Type B pancreatic cell (in vitro differentiated cells): ENCODE results near the gene PITPNB. TPM values are rescaled to one million over a fixed set of nuclear protein-coding genes. Genes with fewer than 3 reads are reported as not detected.

Experiments used
- DNase-seq: peaks from one replicate; pipeline ENCODE4 v3.0.0; 2021; ENCODE audit warnings: mixed read lengths; ENCODE audit not compliant: unreplicated experiment; ENCODE audit errors: extremely low spot score
- H3K27ac Mint-ChIP-seq: 2 replicates; pipeline ENCODE4 v1.8.0; 2021; ENCODE audit warnings: mild to moderate bottlenecking, mixed read lengths
- H3K27me3 Mint-ChIP-seq: 2 replicates; pipeline ENCODE4 v1.8.0; 2021; ENCODE audit warnings: mixed read lengths
- H3K36me3 Mint-ChIP-seq: 2 replicates; pipeline ENCODE4 v1.8.0; 2021; ENCODE audit warnings: mixed read lengths
- H3K4me1 Mint-ChIP-seq: one replicate; pipeline ENCODE4 v1.8.0; 2021; ENCODE audit warnings: mixed read lengths; ENCODE audit not compliant: unreplicated experiment
- H3K4me3 Mint-ChIP-seq: 2 replicates; pipeline ENCODE4 v1.8.0; 2021; ENCODE audit warnings: mild to moderate bottlenecking, mixed read lengths
- H3K9me3 Mint-ChIP-seq: 2 replicates; pipeline ENCODE4 v1.8.0; 2021; ENCODE audit warnings: mixed read lengths
- total RNA-seq: library from RNA; stranded (reverse); gene quantifications from 2 replicates; pipeline ENCODE4 v1.2.1, GENCODE V29; 2021; ENCODE audit warnings: low replicate concordance
- TF ChIP-seq, protein P1 (sequence below): fragments of 200-600 bp; sonication (generic); conservative IDR thresholded peaks from 2 replicates; pipeline ENCODE4 v1.5.0; 2021; ENCODE audit warnings: antibody characterized with exemption, mild to moderate bottlenecking

PITPNB gene
- total RNA-seq, 1 donor from 2014 or later = 73.2 TPM

DNA sequence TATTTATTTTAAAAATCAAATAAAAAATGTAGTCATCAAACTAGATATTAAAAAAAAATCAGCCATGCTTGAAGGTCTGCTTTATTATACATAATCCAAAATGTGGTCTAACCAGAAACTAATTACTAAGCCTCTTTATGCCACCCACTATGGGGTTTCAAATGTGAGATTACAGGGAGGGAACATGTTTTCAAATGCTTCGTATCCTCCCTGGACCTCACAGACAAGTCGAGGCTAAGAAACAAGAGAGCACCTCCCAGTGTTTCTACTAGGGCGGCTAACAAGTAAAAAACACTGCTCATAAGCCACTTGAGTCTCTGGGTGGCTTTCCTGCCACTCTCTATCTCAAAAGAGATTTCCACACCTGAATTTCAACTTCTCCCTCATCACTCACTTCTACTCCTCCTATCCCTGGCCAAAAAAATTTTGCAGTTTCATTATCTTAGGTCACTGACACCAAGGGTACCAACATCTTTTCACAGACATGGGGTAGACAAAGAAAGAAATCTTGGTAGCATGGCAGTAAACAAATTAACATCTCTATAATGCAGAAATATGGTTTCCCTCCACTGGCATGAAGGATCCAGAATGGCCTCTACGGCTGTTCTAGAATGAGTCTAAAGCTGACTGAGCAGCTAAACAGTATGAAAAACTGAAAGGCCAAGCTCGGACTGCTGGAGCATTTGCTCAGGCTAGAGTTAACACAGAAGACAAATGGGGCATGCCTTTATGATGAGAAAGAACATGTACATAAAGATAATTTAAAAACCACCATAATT is 50.9 kb downstream of the PITPNB start:
- Mint-ChIP-seq H3K9me3 (no peaks in the 10 kb centered on the region), H3K4me1 (peaks cover 66% of the 10 kb centered on the region), H3K36me3 (peaks cover 28% of the 10 kb centered on the region), H3K27ac (peak overlapping the region; percentile 16), H3K4me3 (no peak overlapping the region), H3K27me3 (no peaks in the 10 kb centered on the region)
- no peak for DNase-seq
- TF ChIP-seq, protein P1, sequence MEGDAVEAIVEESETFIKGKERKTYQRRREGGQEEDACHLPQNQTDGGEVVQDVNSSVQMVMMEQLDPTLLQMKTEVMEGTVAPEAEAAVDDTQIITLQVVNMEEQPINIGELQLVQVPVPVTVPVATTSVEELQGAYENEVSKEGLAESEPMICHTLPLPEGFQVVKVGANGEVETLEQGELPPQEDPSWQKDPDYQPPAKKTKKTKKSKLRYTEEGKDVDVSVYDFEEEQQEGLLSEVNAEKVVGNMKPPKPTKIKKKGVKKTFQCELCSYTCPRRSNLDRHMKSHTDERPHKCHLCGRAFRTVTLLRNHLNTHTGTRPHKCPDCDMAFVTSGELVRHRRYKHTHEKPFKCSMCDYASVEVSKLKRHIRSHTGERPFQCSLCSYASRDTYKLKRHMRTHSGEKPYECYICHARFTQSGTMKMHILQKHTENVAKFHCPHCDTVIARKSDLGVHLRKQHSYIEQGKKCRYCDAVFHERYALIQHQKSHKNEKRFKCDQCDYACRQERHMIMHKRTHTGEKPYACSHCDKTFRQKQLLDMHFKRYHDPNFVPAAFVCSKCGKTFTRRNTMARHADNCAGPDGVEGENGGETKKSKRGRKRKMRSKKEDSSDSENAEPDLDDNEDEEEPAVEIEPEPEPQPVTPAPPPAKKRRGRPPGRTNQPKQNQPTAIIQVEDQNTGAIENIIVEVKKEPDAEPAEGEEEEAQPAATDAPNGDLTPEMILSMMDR = no peak

DNA sequence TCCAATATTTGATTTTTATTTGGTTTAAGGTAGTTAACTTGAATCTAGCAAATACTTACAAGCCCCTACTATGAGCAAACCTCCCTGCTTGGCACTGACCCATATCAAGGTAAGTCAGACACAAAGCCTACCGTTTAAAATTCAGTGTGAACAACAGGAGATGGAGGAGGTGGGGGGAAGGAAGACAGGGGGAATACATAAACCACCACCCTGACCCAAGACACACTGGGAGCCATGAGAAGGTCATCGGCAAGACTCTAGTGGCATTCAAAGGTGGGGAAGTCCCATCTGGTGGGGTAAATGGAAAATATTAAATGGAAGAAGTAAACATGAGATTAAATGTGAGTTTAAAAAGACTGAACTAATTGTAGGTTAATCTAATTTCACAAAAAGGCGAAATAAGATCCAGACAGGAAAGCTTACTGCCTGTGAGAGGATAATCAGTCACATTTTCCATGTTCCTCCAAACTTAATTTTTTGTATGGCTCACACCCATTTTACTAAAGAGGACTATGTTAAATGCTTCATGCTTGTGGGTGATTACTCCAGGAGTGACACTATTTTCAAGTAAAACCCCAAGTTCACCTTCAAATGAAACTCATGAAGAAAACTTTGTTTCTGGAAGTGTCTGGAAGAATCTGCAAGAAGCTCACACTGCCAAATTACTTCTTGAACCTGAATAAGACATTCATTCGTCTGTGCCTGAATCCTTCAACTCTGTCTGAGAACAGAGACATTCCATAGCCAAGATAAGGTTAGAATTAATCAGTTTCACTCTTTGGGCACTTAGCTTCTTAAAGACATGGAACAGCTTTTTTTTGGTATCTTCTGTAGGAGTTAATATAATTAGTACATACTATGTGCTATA is 51.7 kb downstream of the PITPNB start:
- no peak for DNase-seq
- TF ChIP-seq, protein P1 = no peak
- H3K4me3 Mint-ChIP-seq = no peak overlapping the region
- H3K27ac Mint-ChIP-seq = peak overlapping the region; percentile 25
- peaks cover 28% of the 10 kb centered on the region for H3K36me3 Mint-ChIP-seq
- H3K9me3 Mint-ChIP-seq = no peaks in the 10 kb centered on the region
- H3K27me3 Mint-ChIP-seq = no peaks in the 10 kb centered on the region
- peaks cover 67% of the 10 kb centered on the region for H3K4me1 Mint-ChIP-seq

DNA sequence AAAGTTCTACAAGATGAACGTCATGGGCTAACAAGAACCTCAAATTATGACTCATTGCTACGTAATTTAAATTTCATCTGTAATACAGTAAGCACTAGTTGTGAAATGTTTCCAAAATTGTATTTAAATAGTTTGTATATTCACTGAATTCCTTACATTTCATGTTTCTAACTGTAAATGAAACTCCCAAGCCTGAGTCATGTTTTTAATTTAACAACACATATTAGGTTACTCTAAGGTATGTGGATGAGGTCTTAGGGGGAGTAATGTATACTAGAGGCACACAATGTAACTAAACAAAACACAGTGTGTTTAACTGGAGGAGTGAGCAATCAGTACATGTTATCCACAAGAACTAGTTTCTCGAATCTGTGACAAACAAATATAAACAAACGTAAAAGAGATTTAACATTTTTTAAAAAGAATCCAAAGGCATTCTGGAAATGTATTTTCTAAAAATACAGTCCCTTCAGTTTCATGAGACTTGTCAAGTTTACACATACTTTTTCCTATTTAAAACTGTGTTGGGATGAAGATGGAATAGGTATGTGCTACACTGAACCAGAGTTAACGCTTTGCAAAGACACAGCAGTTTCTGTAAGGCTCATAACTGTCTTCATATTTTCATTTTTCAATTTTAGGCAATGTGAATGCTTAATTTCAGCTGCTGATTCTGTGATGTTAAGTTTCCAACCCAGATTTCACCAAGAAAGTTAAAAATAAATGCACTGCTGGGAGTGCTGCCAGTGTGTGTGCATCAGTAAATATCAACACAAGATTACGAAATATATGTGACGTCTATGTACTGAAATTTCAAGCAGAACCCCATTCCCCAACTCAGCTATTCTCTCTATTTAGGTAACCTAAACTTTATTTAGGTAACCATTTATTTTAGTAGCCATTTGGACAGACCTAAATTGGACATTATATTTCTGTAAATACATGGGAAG is 52.6 kb downstream of the PITPNB start:
- TF ChIP-seq, protein P1 = no peak
- Mint-ChIP-seq H3K4me1 (peaks cover 67% of the 10 kb centered on the region), H3K4me3 (no peak overlapping the region), H3K36me3 (peaks cover 23% of the 10 kb centered on the region), H3K9me3 (no peaks in the 10 kb centered on the region), H3K27ac (peak overlapping the region; percentile 71), H3K27me3 (no peaks in the 10 kb centered on the region)
- DNase-seq = no peak

DNA sequence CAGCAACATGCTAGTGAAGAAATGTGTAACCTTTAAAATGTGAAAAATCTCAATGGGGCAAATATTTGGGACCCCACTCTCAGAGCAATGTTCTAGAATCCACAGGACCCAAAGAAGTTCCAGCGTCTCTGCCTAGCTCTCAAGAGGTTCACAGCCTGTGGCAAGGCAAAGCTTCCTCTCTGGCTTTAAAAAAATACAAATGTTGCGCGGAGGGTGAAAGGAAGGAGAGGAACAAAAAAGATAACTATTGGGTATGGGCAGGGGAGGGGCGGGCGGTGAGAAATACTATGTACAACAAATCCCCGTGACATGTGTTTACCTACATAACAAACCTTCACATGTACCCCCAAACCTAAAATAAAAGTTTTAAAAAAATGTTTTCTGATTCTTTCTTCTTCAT is 53.6 kb downstream of the PITPNB start:
- Mint-ChIP-seq H3K36me3 (peaks cover 18% of the 10 kb centered on the region), H3K9me3 (no peaks in the 10 kb centered on the region), H3K4me1 (peaks cover 63% of the 10 kb centered on the region), H3K27me3 (no peaks in the 10 kb centered on the region), H3K4me3 (no peak overlapping the region), H3K27ac (peak overlapping the region; percentile 71)
- no peak for DNase-seq
- TF ChIP-seq, protein P1 = no peak

DNA sequence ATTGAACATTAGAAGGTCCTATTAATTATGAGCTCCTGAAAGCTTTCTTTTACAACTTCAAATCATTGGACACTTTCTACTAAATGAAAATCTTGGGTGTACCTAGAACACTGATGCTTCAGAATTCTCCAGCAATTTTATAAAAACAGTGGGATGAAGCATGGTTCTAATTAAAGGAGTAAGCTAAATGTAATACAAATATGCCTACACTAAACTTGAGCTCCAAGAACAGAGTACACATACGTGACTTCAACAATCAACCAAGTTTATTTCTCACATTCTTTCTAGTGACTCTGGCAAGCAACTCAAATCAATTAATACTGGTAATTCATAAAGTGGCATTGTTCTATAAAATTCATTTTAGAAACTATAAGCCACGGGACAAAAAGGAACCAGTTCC is 55.5 kb downstream of the PITPNB start:
- H3K9me3 Mint-ChIP-seq = no peaks in the 10 kb centered on the region
- H3K4me1 Mint-ChIP-seq = peaks cover 46% of the 10 kb centered on the region
- TF ChIP-seq, protein P1 = no peak
- H3K27ac Mint-ChIP-seq = no peak overlapping the region
- no peak for DNase-seq
- H3K36me3 Mint-ChIP-seq = peaks cover 19% of the 10 kb centered on the region
- no peaks in the 10 kb centered on the region for H3K27me3 Mint-ChIP-seq
- no peak overlapping the region for H3K4me3 Mint-ChIP-seq
